Parathyroid adenoma (tissue), 2 donors: Measurements from ENCODE around the gene DGKD.

Source experiments
- H2AFZ ChIP-seq: fragments of 300-600 bp; sonication (generic); one replicate; pipeline ENCODE4 v1.7.0; 2017; ENCODE audit warnings: antibody characterized with exemption, mild to moderate bottlenecking
- H3K27ac ChIP-seq: fragments of 300-600 bp; sonication (generic); one replicate; pipeline ENCODE4 v1.7.0; 2017
- H3K27me3 ChIP-seq: fragments of 300-600 bp; sonication (generic); one replicate; pipeline ENCODE4 v1.7.0; 2017; ENCODE audit warnings: low read length; ENCODE audit not compliant: control insufficient read depth, insufficient read depth
- H3K36me3 ChIP-seq: fragments of 300-600 bp; sonication (generic); one replicate; pipeline ENCODE4 v1.7.0; 2017; ENCODE audit warnings: low read length; ENCODE audit not compliant: control insufficient read depth, insufficient read depth
- H3K4me1 ChIP-seq: fragments of 300-600 bp; sonication (generic); one replicate; pipeline ENCODE4 v1.7.0; 2017; ENCODE audit warnings: control low read depth
- H3K4me2 ChIP-seq: fragments of 300-600 bp; sonication (generic); one replicate; pipeline ENCODE4 v1.7.0; 2017; ENCODE audit warnings: low read length
- H3K4me3 ChIP-seq: fragments of 300-600 bp; sonication (generic); one replicate; pipeline ENCODE4 v1.7.0; 2017; ENCODE audit warnings: low read depth, low read length
- H3K79me2 ChIP-seq: fragments of 300-600 bp; sonication (generic); one replicate; pipeline ENCODE4 v1.7.0; 2017; ENCODE audit warnings: control low read depth
- H3K9ac ChIP-seq: fragments of 300-600 bp; sonication (generic); one replicate; pipeline ENCODE4 v1.7.0; 2017; ENCODE audit warnings: mild to moderate bottlenecking
- H3K9me3 ChIP-seq: fragments of 300-600 bp; sonication (generic); one replicate; pipeline ENCODE4 v1.7.0; 2017; ENCODE audit warnings: low read length; ENCODE audit not compliant: control insufficient read depth
- TF ChIP-seq, protein P1 (sequence below): fragments of 300-600 bp; sonication (generic); IDR thresholded peaks from one replicate; pipeline ENCODE4 v1.7.0; 2017; ENCODE audit warnings: antibody characterized with exemption, mild to moderate bottlenecking
- donor health status: primary hyperparathyroidism.

Gene DGKD

DNA sequence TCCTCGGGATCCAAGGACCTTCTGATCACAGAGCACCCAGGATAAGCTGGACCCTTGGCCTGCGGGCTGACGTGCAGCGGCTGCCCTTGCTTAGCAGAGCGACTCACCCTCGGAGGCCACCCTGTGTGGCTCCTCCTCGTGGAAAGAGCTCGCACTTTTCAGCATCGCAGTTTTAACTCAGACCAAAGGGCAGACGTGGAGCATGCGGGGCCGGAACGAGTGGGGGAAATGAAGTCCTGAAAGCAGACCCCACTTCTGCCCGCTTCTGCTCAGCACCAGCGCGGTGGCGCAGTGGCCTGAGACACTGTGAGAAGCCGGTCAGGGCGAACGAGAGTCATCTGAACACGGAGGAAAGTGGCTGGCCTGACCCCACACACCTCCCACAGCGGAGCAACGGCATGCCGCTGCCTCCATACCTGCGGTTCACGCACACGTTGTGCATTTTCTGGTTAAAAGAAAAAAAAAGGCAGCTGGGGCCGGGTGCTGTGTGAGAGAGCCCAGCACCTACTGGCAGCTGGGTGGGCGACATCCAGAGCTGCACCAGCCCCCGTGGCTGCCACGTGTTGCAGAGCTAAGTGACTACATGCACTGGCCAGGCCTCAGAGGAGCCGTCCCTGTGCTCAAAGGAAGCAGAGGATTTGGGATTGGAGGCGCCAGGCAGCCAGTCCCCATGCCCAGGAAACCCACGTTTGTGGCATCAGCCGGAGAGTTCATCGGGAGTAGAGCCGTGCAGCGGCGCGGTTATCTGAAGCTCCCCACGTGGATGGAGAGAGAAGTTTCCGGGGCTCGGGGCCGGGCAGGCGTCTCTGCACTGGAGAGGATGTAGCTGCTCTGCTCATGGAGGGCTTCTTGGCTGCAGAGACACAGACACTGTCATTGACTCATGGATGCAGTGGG lies 122.6 kb downstream of the DGKD start:
- Histone ChIP-seq H3K36me3 (no peaks in the 10 kb centered on the region), H3K27ac (no peak overlapping the region), H2AFZ (no peak overlapping the region), H3K9ac (no peak overlapping the region), H3K4me1 (no peaks in the 10 kb centered on the region), H3K27me3 (no peaks in the 10 kb centered on the region), H3K4me2 (no peak overlapping the region), H3K4me3 (no peak overlapping the region), H3K79me2 (no peaks in the 10 kb centered on the region), H3K9me3 (no peaks in the 10 kb centered on the region)
- TF ChIP-seq, protein P1, sequence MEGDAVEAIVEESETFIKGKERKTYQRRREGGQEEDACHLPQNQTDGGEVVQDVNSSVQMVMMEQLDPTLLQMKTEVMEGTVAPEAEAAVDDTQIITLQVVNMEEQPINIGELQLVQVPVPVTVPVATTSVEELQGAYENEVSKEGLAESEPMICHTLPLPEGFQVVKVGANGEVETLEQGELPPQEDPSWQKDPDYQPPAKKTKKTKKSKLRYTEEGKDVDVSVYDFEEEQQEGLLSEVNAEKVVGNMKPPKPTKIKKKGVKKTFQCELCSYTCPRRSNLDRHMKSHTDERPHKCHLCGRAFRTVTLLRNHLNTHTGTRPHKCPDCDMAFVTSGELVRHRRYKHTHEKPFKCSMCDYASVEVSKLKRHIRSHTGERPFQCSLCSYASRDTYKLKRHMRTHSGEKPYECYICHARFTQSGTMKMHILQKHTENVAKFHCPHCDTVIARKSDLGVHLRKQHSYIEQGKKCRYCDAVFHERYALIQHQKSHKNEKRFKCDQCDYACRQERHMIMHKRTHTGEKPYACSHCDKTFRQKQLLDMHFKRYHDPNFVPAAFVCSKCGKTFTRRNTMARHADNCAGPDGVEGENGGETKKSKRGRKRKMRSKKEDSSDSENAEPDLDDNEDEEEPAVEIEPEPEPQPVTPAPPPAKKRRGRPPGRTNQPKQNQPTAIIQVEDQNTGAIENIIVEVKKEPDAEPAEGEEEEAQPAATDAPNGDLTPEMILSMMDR = no peak

DNA sequence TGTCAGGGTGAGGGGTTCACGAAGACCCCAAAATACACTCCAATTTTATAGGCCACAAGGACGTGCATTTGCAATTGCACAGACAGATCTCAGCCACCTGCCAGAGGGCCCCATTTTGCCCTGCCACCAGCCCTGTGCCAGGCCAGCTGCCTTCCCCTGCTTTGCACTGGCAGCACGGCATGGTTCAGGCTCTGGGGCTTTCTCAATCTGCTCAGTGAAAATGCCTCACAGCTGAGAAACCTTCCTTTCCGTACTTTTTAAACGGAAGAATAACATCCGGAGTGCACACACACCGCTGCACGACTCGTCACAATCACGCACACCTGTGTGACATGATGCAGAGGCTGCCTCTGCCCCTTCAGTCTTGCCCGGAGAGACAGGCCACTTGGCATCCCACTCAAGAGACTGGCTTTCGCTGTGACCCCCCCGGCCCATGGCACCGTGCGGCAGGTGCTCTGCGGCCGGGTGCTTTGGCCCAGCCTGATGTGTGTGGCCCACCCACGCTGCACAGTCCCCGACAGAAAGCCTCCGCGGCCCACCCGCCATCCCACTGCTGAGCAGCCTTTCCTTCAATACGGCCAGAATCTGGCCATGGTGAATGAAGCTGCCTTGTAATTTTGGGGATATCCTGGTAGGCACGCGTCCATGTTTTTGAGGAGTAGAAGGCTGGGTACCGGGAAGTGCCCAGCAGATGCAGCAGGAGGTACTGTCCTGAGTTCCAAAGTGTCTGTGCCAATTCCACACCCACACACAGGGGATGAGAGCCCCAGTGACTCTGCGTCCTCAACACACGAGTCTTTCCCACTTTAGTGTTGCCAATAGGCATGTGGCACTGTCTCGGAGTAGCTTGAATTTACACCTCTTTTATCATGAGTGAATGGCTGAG lies 123.5 kb downstream of the DGKD start:
- H3K4me2 ChIP-seq = no peak overlapping the region
- H3K9ac ChIP-seq = no peak overlapping the region
- H3K27ac ChIP-seq = no peak overlapping the region
- H3K36me3 ChIP-seq = no peaks in the 10 kb centered on the region
- H3K9me3 ChIP-seq = no peaks in the 10 kb centered on the region
- H3K27me3 ChIP-seq = no peaks in the 10 kb centered on the region
- TF ChIP-seq, protein P1 = no peak
- no peaks in the 10 kb centered on the region for H3K79me2 ChIP-seq
- H2AFZ ChIP-seq = no peak overlapping the region
- H3K4me1 ChIP-seq = no peaks in the 10 kb centered on the region
- H3K4me3 ChIP-seq = no peak overlapping the region

- Histone ChIP-seq H3K36me3 (no peaks in the 10 kb centered on the region), H3K4me3 (no peak overlapping the region), H3K27me3 (no peaks in the 10 kb centered on the region), H2AFZ (no peak overlapping the region), H3K4me1 (no peaks in the 10 kb centered on the region), H3K4me2 (no peak overlapping the region), H3K79me2 (no peaks in the 10 kb centered on the region), H3K9ac (no peak overlapping the region), H3K27ac (no peak overlapping the region), H3K9me3 (no peaks in the 10 kb centered on the region)
- TF ChIP-seq, protein P1 = no peak
Observed at GRCh38 chr2:233479616-233480489, 125.6 kb downstream of the DGKD start.

DNA sequence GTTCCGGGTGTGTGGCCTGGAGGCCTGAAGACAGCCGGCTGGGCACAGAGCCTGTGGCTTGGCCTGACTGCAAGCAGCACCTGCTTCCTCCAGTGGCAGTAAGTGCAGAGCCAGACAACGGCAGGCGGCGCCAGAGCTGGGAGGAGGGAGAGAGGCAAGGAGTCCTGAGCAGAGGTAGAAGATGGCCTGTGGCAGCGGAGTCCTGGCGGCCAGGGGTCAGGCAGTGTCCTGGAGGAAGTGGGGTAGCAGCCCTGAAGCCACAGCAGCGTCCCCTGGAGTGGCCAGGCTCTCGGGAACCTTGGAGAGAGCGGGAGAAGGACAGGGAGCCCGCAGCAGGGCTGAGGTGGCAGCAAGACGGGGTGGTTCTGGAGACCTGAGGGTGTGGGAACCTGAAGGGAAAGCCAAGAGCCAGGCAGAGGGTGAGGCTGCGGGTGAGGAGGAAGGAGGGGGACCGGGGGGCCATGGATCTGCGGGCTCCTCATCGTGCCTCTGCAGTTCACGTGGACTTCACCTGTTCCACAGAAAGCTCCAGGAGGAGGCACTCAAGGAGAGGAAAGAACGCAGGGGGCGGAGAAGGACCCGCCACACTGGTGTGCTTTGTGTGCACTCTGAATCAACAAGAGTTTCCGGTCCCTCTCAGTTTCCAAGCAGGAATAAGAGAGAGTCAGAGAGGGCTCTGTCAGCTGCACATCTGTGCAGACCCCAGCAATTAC lies 126.4 kb downstream of the DGKD start:
- Histone ChIP-seq H3K27me3 (no peaks in the 10 kb centered on the region), H3K9ac (no peak overlapping the region), H3K4me3 (no peak overlapping the region), H3K79me2 (no peaks in the 10 kb centered on the region), H2AFZ (no peak overlapping the region), H3K4me1 (no peaks in the 10 kb centered on the region), H3K4me2 (no peak overlapping the region), H3K9me3 (no peaks in the 10 kb centered on the region), H3K27ac (no peak overlapping the region), H3K36me3 (no peaks in the 10 kb centered on the region)
- TF ChIP-seq, protein P1 = no peak
